Colon (tissue), 2 donors: ENCODE results near the gene LAMA5.

Experiments used
- FAIRE-seq: peaks from 2 replicates; lab custom pipeline; 2012; peaks lifted over from hg19 to GRCh38; lab: Jason Lieb, UNC
- donor health status: control.
- donor health status: control.

LAMA5 gene

GRCh38 chr20:62317167-62317655 is 49.9 kb downstream of the LAMA5 start:
- no peak for FAIRE-seq

DNA sequence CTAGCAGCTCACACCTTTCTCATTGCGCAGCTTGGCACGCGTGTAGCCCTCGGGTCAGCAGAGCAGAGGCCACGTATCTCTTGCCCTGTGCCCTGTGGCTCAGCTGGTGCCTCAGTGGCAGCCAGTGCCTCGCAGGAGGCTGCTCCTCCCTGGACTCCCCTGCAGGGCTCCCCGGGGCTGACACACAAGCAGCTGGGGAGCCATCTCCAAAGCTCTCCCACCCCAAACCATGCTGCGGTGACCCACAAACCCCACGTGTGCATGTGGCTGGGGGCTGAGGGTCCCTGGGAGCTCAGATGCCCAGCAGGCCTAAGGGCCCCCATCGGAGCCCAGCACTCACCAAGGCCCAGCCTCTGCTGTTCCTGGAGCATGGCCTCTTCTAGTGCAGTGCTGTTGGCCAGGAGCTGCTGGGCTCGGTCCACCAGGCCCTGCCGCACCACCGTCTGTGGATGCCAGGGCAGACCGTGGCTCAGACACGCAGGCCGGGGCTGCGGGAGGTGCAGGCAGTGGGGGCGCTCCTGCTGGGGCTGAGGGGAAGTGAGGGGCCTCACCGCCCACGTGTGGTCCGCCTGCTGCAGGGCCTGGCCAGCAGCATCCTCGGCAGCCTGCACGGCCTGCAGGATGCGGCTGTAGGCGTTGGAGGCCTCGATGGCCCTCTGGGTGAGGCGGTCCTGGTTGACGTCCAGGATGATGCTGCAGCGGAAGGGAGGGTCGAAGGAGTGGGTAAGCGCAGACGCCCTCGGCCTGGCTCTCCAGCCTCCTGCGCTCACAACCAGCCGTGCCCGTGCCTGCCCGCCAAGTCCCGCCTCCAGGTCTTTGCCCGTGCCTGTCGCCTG is 50.6 kb downstream of the LAMA5 start:
- FAIRE-seq = no peak

GRCh38 chr20:62315773-62316172 is 51.3 kb downstream of the LAMA5 start:
- FAIRE-seq = no peak

DNA sequence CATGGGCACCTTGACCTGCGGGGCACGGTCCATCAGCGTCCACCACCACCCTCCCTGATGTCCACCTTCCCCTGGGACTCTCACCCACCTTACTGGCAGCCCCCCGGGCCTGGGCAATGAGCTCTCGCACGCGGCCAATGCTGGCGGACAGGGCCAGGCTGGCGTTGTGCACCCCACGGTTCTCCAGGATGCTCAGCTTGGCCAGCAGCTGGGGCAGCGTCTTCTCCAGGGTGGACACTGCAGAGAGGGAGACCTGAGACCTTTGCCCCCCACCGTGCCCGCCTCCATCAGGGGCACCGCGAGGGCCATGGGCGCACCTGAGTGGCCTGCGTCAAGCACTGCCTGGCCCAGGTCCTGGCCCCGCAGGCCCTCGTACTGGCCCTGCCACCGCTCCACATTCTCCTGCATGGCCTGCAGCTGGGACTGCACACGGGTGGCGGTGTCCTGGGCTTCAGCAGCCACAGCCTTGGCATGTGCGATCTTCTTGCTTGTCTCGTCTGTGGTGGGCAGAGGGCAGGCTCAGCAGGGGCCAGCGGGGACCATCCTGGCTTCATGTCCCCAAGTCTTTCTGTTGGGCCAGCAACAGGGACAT is 52.3 kb downstream of the LAMA5 start:
- no peak for FAIRE-seq

- no peak for FAIRE-seq
Observed at GRCh38 chr20:62314339-62314638, 52.8 kb downstream of the LAMA5 start.

GRCh38 chr20:62313460-62314338 is 53.4 kb downstream of the LAMA5 start:
- no peak for FAIRE-seq

- FAIRE-seq = no peak
Observed at GRCh38 chr20:62313021-62313420, 54.1 kb downstream of the LAMA5 start.

DNA sequence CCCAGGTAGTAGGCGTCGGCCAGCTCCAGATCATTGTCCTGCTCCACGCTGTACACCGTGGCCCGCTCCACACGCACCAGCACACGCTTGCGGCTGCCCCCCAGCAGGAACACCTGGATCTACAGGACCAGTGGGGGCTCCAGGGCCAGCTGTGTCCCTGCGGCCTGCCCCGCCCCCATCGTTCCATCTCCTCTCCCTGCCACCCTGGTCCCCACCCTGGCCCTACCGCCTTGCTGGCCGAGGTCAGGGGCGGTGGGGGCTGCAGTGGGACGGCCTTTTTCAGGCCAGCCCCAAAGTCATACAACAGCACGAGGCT is 54.5 kb downstream of the LAMA5 start:
- FAIRE-seq = no peak

DNA sequence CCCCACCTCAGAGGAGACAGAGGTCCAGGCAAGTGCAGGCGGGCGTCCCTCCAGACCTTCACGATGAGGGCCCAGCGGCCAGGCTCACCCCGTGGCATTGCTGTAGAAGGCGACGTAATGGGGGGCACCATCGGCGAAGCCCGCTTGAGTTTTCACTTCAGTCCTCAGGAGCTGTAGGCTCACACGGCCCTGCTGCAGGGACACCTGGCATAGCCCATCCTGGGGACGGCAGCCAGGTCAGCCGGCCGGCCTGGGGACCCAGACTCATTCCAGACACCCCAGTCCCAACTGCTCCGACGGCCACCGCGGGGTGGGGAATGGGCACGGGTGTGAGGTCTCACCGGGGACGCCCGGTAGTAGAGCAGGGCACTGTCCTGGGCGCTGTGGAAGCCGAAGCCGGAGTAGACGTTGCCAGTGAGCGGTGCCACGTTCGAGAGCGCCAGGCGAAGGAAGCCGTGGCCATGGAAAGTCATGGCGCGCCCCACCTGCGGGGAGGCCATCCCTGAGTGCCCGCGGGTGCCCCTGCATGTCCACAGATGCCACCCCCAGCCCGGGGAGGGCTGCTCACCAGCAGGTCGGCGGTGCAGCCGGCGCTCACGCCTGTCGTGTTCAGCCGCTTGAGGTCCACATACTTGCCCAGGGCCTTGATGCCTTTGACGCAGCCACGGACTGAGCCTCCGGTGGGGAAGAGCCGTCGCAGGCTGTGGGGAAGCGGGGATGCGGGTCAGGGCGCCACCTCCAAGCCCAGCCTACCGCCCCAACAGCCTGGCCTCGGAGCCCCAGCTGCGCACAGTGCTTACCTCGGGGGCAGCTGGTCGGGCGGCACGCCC is 55.1 kb downstream of the LAMA5 start:
- FAIRE-seq = no peak

DNA sequence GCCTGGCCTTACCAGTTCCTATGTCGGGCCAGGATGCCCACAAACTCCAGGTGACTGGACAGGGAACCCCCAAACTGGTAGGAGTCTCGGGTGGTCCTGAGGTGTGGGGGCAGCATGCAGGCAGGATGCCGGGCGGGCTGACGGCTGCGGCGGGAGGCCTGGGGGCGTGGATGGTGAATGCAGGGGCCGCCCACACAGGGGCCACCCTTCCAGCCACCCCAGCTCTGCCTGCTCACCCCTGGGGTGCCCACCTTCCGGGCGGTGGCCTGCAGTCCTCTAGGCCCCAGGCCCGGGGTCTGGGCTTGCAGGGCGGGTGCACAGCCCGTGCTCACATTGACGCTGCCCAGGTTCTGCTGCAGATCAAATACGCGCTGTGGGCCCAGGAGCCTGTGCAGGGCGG is 56.0 kb downstream of the LAMA5 start:
- no peak for FAIRE-seq

- FAIRE-seq = no peak
Observed at GRCh38 chr20:62310757-62311121, 56.4 kb downstream of the LAMA5 start.

- FAIRE-seq = no peak
Observed at GRCh38 chr20:62309947-62310756, 57.0 kb downstream of the LAMA5 start.

DNA sequence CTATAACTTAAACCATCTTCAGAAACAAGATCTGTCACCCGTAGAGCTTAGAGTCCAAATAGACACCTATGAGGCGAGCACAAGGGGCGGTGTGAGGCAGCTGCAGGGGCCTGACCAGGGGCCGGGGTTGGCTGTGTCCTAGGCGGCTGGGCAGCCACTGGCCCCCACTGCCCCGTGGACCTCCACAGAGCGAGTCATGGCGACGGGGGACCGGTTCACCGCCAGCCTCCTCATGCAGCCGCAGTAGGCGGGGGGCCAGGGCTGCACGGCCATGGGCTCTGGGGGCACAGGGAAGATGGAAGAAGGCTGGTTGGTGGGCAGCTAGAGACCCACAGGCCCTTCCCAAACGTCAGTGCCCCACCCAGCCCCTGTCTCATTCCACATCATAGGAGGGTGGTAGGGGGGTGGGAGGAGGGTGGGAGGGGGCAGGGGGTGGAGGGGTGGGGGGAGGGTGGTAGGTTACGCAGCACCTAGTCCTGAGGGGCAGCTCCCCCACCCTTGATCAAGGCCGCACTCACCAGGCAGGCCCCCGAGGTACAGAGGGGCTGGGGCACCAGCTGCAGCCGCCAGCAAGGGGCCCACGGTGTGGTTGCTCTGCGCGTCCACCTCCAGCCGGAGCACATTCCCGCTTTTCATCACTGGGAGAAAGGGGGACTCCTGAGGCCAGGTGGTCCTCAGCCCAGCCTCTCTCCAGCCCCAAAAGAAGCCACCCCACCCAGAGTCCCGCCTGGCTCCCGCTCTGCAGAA is 57.7 kb downstream of the LAMA5 start:
- FAIRE-seq = no peak

- FAIRE-seq = no peak
Observed at GRCh38 chr20:62308102-62308822, 58.9 kb downstream of the LAMA5 start.

DNA sequence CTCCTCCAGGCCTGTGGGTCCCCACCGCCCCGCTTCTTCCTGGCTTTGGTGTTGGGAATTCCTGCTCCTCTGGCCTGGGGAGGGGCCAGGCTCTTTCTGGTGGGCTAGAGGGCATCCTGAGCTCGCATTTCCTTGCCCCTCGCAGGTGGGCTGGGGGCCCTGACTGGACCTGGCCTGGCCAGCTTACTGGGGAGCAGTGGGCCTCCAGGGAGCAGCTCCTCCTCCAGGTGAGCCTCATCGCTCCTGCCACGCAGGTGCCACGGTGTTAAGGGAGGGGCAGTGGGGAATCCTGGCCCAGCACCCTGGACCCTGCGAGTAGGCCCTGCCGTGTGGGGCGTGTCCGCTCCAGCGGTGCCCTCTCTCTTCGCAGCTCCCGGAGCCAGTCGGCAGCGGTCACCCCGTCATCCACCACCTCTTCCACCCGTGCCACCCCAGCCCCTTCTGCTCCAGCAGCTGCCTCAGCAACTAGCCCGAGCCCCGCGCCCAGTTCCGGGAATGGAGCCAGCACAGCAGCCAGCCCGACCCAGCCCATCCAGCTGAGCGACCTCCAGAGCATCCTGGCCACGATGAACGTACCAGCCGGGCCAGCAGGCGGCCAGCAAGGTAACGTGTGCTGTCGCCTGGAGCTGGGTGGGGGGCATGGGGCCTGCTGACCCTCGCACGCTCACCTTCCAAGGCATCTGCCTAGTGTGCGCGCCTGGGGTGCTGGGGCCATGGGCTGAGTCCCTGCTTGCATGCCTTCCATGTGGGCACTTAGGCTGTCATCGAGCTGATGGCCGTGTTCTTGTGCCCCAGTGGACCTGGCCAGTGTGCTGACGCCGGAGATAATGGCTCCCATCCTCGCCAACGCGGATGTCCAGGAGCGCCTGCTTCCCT is 59.6 kb downstream of the LAMA5 start:
- FAIRE-seq = no peak

GRCh38 chr20:62306414-62307187 is 60.5 kb downstream of the LAMA5 start:
- no peak for FAIRE-seq

DNA sequence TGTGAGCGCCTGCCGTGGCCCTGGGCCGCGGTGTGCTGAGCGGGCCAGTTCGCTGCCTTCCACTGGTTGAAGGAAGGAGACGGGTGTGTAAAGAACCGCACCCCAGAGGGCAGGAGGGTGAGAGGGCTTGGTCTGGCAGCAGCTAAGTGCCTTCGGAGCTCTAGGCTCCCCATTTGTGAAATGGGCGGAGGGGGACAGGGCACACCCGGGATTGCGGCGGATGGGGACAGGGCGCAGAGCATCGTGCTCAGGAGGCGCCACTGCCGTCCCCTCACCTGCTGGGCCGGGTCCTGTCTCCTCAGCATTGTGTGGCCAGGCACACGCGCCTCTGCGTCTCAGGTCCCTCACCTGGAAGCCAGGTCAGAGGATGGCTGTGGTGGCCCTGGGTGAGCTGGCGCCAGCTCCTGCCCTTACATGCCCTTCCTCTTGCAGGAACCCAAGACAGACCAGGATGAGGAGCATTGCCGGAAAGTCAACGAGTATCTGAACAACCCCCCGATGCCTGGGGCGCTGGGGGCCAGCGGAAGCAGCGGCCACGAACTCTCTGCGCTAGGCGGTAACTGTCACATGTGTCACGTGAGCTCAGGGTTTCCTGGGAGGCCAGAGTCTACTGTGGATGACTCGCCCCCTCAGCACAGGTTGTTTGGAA is 61.2 kb downstream of the LAMA5 start:
- FAIRE-seq = no peak
